Gastrocnemius medialis (tissue), 4 donors: ENCODE data around the gene CIAPIN1.

Experiments used
- POLR2A ChIP-seq, 2 donors: fragments of 450-650 bp; IDR thresholded peaks; one replicate each; pipeline ENCODE4 v1.6.1; 2017; ENCODE audit warnings: antibody characterized with exemption in 2 of 2, mild to moderate bottlenecking in 2 of 2, moderate library complexity in 2 of 2
- TF ChIP-seq, protein P1 (sequence below), 5 experiments: fragments of 450-650 bp in 3 of 5; fragments of 200-600 bp in 2 of 5; sonication (generic) in 2 of 5; IDR thresholded peaks in 4 of 5; conservative IDR thresholded peaks in 1 of 5; 1 replicate in 4 of 5; 2 replicates in 1 of 5; pipeline ENCODE4 v1.5.1; 2016 to 2019; ENCODE audit warnings: antibody characterized with exemption in 5 of 5, mild to moderate bottlenecking in 3 of 5, moderate library complexity in 3 of 5

- TF ChIP-seq, protein P1, sequence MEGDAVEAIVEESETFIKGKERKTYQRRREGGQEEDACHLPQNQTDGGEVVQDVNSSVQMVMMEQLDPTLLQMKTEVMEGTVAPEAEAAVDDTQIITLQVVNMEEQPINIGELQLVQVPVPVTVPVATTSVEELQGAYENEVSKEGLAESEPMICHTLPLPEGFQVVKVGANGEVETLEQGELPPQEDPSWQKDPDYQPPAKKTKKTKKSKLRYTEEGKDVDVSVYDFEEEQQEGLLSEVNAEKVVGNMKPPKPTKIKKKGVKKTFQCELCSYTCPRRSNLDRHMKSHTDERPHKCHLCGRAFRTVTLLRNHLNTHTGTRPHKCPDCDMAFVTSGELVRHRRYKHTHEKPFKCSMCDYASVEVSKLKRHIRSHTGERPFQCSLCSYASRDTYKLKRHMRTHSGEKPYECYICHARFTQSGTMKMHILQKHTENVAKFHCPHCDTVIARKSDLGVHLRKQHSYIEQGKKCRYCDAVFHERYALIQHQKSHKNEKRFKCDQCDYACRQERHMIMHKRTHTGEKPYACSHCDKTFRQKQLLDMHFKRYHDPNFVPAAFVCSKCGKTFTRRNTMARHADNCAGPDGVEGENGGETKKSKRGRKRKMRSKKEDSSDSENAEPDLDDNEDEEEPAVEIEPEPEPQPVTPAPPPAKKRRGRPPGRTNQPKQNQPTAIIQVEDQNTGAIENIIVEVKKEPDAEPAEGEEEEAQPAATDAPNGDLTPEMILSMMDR (IDR thresholded peaks at IDR 0.05 in 4 of 5, conservative IDR thresholded peaks at IDR 0.05 in 1 of 5), result no peak
- TF ChIP-seq POLR2A (IDR thresholded peaks at IDR 0.05), result no peak
Observed at GRCh38 chr16:57387598-57388354, 59.4 kb downstream of the CIAPIN1 start.
